Endothelial cell of hepatic sinusoid (primary cell): Measurements from ENCODE around the gene BARHL2.

ENCODE experiments used
- in situ Hi-C: cut with HindIII; loops from 2 replicates; pipeline ENCODE4 v1.10.0; 2017; ENCODE audit warnings: low sequenced_read_pairs

Gene BARHL2

DNA sequence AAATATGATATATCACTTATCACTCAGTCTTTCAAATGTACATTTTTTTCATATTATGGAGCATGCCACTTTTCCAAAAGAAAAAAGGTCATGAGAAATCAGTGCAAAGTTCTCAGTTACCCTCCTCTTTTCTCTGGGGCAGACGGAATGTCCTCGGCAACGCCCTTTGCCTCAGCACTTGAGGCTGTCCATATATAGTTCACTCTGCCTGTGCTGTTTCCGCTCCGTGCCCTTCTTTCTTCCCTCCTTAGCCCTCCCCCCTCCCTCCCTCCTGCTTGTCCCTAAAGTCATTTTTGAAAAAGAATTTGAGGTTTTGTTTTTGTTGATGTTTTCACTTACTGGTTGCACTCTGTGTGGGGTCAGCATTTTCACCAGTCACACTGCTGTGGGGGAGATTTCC, 5.4 kb downstream of the BARHL2 start:
- in situ Hi-C loops = no loop called here

DNA sequence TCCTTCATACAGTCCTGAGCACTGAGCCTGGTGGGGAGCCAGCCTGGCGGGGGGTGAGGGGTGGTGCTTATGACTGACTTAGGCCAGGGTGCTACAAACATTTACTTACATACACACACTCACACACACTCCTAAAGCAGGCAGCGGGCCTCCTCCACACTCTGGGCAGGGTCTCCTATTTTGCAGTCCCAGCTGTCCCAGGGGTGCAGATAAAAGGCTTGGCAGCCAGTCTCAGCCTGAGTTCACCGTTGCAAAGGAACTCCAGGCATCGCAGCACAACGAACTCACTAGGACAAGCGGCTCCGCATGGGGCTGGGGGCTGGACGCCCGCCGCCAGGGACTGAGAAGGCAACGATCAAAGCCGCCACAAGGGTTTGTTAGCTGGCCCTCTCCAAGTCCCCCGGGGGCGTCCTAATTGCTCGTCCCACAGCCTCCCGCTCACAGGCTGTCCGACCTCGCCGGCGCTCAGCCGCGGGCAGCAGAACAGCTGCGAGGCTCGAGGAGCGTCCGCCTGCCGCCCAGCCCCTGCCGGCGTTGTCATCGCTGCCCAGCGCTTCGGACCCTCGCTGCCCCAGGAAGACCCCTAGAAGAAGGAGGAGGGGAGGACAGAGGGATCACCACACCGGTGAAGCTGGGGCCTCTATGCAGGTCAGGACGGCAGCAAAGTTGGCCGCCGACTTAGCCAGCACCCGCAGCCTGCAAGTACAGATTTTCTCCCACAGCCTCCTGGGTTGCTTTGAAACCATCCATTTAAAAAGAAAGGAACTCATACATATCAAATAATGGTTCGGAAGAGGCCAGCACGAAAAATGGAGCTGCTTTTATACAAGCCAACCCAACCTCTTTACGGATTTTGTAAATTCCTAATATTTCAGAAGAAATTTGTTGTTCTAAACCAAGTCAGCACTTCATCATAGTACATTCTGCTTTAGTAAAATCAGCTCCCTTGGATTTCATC, 6.2 kb downstream of the BARHL2 start:
- in situ Hi-C loops = no loop called here

- in situ Hi-C loops = no loop called here
Measured at GRCh38 chr1:90709535-90709934, 7.6 kb downstream of the BARHL2 start.

- in situ Hi-C loops = no loop called here
Measured at GRCh38 chr1:90708826-90709225, 8.3 kb downstream of the BARHL2 start.

DNA sequence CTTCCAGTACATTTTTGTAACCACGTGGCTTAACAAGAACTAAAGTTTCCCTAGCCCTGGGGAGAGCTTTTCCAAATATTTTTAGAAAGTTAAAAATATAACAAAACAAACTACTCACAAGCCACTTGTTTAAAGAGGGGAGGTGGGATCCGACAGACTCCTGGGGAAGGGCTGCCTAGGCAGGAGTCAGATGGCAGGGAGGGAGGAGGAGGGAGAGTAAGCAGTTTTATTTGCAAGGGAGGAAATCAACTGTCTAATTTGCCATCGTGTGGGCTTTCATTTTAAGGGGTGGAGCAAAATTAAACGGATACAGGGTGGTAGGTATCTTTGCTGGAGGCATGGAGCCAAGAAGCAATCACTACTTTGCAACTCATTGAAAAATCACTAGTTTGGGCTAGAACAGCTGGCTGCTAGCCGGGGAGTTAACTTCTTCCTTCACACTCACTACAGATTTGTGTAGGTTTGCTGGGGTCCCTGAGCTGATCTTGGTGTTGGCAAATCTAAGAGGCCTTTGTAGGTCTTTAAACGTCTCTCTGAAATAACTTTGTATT, 8.8 kb downstream of the BARHL2 start:
- in situ Hi-C loops = no loop called here

GRCh38 chr1:90707363-90707710, 9.8 kb downstream of the BARHL2 start:
- in situ Hi-C loops = no loop called here

- in situ Hi-C loops = no loop called here
Measured at GRCh38 chr1:90706437-90707362, 10.4 kb downstream of the BARHL2 start.

DNA sequence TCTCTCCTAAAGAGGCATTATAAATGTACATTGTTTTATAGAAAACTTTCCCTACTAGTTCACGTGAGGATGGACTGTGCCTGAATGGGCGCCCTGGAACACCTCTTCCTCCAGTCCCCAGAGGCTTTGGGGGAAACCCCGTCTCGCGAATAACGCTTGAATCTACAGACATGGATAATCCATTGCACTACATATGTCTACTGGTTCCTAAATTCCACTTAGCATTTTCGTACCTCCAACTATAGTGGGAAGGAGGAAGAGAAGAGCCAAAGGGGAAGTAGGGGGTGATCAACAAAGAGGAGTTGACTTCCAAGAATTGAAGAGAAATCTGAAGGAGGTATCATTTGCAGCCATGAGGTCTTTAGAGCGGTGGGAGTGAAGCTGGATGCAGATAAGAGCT, 11.1 kb downstream of the BARHL2 start:
- in situ Hi-C loops = no loop called here

DNA sequence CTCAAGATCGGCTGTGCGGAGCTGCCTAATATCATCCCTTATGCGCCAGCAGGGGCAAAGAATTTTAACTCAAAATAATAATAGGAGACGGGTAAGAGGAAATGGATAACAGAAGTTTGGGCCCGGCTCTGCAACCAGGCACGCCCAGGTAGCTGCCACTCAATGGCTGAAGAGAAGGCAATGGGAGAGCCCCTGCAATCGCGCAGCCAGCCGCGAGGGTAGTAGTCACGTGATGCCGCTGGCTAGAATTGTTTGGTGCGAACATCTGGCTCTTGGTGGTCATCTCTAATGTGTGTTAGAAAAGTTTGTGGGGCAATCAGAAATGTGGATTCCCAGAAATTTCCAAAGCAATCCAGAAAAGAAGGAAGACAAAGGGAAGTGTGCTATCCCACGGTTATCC, 12.3 kb downstream of the BARHL2 start:
- in situ Hi-C loops = no loop called here

DNA sequence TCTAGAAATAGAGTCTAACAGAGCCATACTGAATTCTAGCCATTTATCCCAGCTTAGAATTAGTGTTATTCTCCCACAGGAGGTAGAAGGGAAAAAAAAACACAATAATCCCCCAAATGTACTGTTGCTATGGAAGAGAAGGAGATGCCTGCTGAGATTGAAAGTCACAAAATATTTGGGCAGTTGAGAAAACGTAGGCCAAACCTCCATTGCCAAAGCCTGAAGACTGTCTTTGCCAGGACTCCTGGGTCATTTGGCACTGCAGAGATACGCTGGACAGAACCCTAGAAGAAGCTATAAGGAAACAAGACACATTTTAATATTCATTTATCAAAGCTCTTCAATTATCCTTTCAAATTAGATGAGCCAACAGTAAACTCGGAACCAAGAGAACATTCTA, 22.3 kb downstream of the BARHL2 start:
- in situ Hi-C loops = no loop called here

GRCh38 chr1:90687747-90688146, 29.4 kb downstream of the BARHL2 start:
- in situ Hi-C loops = no loop called here

DNA sequence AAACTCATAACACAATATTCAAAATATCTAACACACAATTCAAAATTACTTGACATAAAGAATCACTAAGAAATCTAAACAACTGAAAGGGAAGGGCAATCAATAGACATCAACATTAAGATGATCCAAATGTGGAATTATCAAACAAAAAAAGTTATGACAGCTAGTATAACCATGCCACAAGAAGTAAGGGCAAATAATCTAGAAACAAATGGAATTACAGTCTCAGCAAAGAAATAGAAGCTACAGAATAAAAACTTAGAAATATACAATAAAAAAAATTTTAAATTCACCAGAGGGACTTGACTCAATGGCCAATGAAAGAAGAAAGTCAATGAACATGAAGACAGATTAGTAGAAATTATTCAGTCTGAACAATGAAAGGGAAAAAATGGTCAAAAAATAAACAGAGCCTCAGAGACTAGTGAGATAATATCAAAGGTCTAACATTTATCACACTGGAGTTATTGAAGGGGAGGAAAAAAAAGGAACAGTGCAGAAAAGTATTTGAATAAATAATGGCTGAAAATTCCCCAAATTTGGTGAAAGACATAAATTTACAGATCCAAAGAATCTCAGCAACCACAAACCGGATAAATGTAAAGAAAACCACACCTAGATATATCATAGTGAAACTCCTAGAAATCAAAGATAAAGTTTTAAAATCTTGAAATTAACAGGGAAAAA, 41.8 kb downstream of the BARHL2 start:
- in situ Hi-C loops = no loop called here

GRCh38 chr1:90671741-90672140, 45.4 kb downstream of the BARHL2 start:
- in situ Hi-C loops = no loop called here

DNA sequence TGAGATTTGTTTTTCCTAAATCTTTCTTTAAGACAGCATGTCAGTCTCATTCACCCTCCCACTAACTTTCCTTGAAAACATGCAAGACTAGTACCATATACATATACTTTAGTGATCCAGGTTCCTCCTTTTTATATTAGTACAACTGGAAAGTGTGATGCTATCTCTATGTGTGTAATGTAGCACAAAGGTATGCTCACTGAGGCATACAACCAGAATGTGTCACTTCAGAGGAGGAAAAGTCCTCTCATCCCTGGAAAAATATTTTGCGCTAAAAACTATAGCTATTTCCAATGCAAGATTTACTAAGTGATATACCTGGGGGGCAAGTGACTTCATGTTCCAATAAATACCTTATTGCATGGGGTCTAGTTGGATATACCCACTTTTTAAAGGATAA, 45.9 kb downstream of the BARHL2 start:
- in situ Hi-C loops = no loop called here
